ENCODE measurements around the gene IGF2BP2.

GRCh38 chr3:185606196-185606595 lies 218.6 kb downstream of the IGF2BP2 start:
- TF ChIP-seq CTCF (IDR thresholded peaks at IDR 0.05) = no peak
- no peak for TF ChIP-seq POLR2A (IDR thresholded peaks at IDR 0.05)

Data from lower leg skin (tissue), 3 donors.